GM21528 (cell line): ENCODE measurements around the gene PRKAR1B.
"Not testable (repeated sequence)": the region's sequence is repeated elsewhere in the genome, so short reads cannot be mapped to it uniquely, and the experiment has no call there.

ENCODE experiments used
- ATAC-seq: cut with Tn5 transposase; IDR thresholded peaks from one replicate; pipeline ENCODE4 v1.9.1; 2021; ENCODE audit warnings: mild to moderate bottlenecking, moderate library complexity; ENCODE audit not compliant: unreplicated experiment, low FRiP score

PRKAR1B gene

DNA sequence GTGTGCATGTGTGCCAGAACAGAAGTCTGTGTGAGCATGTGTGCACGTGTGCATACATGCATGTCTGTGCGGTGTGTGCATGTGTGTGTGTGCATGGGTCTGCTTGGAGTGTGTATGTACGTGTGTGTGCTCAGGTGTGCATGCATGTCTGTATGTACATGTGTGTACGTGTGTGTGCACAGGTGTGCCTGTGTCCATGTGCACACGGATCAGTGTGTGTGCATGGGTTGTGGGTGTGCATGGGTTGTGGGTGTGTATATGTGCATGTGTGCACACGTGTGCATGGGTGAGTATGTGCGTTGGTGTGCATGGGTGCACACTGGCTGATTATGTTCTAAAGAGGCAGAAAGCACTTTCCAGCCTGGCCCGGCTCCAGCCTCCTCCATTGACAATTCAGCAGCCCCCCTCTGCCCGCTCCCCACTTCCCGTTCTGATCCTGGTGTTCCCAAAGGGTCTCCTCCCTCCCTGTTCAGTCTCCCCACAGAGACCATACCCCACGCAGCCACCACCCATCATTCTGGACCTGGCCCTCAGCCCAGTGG lies 163.4 kb downstream of the PRKAR1B start:
- ATAC-seq: no peak

DNA sequence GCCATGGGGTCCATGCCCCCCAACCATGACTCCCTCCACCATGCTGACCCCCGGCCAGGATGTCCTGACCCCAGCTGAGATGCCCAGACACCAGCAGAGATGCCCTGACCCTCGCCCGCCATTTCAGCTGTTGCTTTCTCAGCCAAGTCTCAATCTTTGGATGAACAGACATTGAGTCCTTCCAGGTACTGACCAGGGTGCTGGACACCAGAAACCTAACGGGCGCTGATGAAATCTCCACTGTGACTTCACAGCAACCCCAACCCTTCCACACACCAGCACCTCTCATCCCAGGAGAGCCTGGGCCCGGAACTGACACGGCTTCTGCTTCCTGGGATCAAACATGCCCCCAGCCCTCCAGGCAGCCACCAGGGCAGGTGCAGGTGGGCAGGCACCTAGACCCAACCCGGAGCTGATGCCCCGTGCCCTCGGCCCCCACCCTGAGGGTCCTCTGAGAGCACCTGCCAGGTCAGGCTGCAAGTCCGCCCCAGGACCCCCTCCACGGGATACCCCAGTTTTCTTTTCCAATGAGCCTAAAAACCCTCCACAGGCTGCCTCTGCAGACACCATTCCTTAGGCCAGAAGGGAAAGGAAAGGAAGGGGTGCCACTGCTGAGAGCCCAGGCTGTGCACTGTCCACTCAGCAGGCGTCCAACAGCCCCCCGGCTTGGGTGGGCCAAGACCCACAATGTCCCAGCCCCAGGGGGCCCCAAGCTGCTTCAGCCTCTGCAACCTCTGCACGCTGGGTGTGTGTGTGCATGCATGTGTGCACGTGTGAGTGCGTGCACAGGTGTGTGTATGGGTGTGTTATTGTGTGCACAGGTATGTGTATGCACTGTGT lies 164.1 kb downstream of the PRKAR1B start:
- ATAC-seq: no peak

DNA sequence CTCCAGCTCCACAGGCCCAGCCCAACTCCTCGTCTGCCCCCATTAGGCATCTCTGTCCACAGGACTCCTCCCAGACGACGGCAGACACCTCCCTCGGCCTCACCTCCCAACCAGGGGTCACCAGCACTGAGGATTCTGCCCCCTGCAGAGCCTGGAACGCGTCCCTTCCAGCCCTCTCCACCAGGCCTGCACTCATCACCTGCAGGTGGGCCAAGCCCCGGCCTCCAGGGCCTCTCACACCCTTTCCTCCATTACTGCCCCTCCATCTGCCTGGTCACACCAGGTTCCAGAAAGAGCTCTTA lies 164.8 kb downstream of the PRKAR1B start:
- ATAC-seq: no peak

DNA sequence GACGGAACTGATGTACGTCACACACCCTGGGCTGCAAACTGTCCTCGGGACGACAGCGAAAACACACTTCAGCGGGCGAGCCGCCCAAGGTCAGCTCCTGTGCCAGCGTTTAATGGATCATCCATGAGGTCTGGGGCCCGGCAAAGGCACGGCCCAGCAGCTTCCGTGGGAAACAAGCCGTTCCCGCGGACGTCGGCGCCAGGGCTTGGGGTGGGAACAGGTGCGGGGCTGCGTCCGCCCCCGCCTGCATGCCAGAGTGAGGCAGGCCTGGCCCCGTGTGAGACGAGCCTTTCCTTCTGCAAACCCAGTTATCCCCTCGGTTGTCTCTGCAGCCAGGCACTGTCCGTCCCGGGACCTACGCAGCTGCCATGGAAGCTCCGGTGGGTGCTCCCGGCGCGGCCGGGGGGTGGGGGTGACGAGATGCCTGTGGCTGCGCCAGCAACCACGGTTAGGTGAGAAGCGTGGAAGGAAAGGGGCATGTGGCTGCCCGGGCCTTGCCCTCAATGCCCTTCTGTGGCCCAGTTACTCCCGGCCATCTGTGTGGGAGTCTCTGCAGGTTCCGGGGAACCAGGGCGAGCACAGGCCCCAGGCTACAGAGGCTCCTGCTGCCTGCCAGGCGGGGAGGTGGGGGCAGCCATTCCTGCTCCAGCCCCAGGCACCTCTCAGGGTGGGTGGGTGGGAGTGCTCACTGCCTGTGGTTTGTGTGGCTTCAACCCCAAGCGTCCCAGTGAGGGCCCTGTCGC lies 165.3 kb downstream of the PRKAR1B start:
- no peak for ATAC-seq

DNA sequence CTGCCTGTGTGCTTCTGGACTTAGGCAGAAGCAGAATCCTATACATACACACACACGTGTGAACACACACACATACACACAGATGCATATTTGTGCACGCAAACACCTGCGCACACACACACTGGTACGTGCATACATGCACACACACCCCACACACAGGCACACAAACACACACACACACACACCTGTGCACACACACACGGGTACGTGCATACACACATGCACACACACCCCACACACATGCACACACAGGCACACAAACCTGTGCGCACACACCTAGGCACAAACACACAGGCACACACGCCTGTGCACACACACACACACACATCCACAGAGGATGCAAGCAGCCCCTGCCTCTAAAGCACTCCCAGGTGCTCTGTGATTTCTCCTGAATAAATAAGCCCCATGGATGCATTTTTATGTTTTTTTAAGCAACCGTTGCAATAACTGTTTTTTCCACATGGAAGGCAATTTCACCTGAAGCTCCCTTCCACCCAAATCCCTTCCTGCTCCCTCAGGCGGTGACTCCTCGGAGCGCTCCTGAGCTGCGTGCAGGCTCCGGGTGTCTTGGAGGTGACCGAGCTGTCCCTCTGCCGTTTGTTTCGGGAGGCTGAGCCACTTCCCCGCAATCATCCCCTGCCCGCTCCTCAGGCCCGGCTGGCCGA lies 166.0 kb downstream of the PRKAR1B start:
- no peak for ATAC-seq

DNA sequence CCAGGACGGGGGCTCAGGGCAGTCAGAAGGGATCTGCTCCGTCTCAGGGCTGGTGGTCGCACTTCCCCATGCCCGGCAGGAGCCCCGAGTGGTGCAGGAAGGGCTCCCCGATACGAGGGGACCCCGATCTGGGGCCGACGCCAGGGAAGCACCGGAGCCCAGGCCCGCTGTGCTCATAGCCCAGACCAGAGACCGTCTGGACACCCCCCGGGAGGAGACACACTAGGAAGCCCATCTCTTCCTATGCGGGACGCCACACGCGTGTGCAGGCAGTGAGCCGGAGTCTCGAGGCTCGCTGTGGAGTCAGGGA lies 167.7 kb downstream of the PRKAR1B start:
- ATAC-seq: no peak

DNA sequence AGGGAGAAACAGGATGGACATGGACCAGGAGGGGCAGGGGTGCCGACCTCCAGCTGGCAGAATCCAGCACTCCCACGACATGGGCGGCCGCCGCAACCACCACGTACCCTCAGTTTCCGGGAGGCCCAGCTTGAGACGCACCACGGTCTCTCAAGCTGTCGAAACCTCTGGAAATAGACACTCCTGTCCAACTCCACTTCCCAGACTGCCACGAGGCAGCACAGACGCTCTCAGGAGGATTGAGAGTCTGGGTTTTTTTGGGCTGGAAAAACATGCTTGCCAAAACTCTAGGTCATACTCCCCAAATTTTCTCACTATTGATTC lies 169.6 kb downstream of the PRKAR1B start:
- no peak for ATAC-seq

DNA sequence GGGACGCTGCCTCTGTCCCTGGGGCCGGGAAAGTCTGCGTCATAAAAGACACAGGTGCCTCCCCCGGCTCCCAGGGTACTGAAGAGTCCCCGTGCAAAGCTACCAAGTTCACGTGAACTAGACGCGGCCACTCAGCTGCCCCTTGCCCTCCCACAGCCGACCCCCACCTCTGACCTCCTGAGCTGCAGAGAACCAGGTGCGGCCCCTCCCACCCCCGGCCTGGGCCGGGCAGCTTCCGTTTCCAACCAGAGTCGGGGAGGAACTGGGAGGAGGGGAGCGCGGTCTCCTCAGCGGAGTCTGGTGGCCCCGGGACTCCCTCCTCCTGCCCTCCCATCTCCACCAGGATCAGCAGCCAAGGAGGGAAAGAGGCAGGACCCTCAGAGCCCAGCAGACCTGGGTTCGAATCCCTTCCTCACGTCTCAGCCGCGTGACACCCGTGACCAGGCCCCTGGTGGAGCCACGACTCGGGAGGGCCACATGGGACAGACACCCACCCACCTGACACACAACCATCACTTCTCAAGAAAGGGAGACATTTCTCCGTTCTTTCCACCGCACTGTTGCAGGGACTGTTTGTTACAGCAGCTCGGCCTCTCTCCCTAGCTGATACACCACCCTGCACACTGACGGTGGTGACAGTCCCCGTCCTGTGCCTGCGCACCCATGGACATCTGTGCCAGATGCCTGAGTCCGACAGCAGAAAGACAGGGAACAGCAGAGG lies 170.1 kb downstream of the PRKAR1B start:
- ATAC-seq: no peak

DNA sequence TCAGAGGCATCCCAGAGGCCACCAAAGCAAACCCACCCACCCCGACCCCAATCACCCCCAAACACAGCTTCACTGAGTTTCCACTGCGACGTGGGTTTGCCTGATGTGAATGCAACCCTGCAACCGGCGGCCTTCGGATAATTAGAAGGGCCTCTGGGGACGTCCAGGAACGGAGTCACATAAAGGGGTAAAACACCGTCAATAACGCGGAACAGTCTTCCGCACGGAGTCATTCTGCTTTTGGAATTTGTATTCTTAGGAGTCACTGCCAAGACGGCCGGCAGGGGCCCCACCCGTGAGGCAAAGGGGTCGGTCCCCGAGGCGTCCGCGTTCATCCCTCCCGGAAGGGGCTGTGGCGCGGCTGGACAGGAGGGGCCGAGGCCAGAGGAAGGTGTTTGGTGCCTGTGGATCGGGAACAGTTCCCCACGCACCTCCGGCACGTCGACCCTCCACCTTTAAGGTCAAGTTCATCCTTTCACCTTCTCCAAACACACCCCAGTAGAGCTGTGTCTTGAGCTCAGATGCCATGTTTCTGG lies 170.7 kb downstream of the PRKAR1B start:
- no peak for ATAC-seq

DNA sequence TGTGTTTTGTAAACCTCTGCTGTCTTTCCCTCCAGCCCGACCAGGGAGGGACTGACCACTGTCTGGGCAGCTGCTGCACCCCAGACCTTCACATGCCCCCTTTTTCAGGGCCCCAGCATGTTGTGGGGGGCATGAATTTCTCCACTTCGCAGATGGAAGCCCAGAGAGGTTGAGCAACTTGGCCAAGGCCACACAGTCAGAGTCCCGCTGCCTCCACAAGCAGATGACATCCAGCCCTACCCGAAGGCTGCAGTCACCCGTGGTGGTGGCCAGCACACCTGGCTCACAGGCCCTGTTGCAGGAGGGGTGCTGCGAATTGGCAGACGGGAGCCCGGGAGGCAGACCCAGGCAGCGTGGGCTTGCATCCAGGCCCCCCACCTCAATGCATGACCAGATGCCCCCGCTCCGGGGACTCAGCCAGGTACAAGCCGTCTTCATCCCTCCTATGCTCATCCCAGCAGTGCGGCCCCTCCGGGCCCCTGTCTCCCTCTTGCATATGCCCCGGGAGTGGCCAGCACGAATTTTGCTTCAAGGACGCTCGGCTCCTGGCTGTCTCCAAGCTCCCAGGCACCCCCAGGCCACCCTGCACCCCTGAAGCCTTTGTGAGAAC lies 171.4 kb downstream of the PRKAR1B start:
- no peak for ATAC-seq

DNA sequence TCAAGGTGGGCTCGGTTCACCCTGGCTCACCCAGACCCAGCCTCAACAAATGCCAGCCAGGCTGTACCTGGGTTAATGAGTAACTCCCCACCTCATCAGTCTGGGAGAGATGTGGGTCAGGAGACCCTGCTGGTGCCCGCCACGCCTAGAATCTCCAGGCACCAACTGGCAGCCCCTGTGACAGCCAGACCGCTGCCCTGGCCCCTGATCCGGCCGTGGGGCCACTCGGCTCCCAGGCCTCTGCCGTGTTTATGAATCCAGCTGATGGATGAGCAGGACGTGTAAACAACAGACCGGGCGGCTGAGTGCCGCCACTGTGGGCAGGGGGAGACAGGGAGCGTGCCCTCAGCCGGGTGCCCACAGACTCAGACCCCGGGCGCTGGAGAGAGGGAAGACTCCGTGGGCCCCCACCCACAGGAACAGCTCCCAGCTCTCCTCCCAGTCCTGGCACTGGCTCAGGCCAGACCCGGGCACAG lies 173.4 kb downstream of the PRKAR1B start:
- ATAC-seq: no peak

DNA sequence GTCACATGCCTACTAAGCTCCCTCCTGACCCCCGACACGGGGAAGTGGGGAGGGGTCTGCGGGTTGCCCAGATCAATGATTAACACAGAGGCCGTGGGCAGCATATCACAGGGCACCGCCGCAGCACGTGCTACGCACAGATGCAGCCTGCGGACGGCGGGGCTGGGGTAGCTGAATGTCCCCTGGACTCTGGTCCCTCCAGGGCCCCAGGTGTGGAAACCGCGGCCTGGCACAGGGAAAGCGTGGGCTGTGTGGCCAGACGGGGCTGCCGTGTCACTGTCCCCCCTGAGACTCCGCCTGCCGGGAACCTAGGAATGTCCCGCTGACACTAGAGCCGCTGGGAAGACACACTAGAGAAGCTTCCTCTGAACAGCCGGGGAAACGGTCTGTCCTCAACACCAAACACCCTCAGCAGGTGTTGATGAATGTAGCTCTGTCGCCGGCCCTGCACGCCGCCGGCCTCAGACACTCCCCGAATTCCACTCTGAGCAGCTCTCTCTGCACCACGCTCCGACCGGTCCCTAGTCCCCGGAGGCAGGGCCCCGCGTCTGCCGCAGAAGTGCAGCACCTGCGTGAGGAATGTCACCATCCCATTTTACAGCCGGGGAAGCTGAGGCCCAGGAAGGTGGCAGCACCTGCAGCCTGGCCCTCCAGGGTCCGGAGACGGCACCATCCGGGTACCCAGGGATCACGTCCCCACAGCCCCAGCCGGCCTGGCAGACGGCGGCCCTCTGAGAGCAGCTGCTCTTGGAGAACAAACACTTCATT lies 174.0 kb downstream of the PRKAR1B start:
- ATAC-seq: no peak

DNA sequence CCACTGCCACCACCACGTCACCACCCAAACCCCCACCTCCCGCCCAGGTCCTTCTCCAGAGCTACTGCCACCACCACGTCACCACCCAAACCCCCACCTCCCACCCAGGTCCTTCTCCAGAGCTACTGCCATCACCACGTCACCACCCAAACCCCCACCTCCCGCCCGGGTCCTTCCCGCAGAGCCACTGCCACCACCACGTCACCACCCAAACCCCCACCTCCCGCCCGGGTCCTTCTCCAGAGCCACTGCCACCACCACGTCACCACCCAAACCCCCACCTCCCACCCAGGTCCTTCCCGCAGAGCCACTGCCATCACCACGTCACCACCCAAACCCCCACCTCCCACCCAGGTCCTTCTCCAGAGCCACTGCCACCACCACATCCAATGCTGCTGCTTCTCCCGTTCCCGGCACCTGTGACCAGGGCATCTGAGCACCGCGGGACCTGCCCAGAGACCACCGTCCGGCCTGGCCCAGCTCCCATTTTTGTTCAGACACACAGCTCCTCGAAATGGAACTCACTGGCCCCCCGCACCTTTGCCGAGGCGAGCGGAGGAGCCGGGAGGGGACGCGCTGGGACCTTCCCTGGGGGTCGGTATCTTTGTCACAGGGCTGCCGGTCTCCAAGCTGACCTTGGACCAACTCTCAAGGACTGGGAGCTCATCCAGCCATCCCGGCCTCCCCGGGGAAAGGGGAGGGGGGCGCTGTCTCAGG lies 174.8 kb downstream of the PRKAR1B start:
- not testable (repeated sequence) for ATAC-seq

DNA sequence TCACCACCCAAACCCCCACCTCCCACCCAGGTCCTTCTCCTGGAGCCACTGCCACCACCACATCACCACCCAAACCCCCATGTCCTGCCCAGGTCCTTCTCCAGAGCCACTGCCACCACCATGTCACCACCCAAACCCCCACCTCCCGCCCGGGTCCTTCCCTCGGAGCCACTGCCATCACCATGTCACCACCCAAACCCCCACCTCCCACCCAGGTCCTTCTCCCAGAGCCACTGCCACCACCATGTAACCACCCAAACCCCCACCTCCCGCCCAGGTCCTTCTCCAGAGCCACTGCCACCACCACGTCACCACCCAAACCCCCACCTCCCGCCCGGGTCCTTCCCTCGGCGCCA lies 175.5 kb downstream of the PRKAR1B start:
- not testable (repeated sequence) for ATAC-seq

DNA sequence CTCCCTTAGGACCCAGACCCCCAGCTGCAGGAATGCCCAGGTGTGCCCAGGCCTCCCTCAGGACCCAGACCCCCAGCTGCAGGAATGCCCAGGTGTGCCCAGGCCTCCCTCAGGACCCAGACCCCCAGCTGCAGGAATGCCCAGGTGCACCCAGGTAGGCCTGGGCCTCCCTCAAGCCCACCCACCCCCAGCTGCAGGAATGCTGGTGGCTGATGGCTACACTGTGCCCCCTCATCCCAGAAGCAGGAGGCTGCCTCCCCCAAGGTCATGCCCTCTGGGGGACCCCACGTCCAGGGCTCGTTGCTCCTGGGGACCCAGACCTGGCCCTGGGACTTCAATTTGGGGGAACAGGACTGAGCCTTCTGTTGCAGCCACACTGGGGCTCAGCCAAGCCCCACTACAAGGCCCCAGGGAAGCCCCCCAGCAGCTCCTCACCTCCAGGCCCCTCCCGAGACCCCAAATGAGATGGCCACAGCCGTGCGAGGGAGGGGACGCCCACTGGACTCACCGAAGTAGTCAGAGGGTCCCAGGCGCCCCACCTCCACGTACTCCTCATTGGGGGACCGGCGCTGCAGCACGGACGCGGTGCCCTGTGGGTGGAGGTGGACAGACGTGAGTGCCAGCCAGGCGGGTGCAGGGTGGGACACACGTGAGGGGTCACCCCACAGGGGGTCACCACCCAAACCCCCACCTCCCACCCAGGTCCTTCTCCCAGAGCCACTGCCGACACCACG lies 176.0 kb downstream of the PRKAR1B start:
- no peak for ATAC-seq

DNA sequence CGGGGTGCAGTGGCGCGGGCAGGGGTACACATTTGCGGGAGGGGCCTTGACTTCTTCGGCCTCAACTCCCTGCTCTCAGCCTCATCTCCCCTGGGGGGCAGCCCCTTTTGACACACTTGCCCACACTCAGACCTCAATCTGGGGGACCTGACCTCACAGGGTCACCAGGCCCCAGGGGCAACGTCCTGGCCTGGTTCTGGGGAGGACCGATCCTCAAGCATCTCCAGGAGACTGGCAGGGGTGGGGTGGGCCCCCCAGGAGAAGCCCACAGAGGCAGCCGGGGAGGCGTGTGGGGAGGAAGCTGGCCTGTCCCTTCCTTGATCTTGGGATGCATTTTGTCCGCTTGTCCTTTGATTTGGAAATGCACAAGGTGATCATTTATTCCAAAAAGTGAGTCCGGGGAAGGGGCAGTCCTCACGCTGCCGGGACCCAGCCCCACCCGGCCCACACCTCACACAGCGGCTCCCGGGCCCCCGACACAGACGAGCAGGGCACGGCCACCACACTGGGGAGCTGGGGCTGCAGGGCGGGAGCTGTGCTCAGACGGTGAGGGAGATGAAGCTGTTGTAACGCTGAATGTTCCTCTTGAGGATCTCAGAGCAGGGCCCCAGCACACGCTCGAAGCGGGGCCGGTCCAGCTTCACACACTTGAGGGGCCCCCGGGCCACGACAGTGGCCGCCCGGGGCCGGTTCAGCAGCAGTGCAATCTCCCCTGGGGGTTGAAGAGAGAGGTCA lies 177.0 kb downstream of the PRKAR1B start:
- no peak for ATAC-seq

DNA sequence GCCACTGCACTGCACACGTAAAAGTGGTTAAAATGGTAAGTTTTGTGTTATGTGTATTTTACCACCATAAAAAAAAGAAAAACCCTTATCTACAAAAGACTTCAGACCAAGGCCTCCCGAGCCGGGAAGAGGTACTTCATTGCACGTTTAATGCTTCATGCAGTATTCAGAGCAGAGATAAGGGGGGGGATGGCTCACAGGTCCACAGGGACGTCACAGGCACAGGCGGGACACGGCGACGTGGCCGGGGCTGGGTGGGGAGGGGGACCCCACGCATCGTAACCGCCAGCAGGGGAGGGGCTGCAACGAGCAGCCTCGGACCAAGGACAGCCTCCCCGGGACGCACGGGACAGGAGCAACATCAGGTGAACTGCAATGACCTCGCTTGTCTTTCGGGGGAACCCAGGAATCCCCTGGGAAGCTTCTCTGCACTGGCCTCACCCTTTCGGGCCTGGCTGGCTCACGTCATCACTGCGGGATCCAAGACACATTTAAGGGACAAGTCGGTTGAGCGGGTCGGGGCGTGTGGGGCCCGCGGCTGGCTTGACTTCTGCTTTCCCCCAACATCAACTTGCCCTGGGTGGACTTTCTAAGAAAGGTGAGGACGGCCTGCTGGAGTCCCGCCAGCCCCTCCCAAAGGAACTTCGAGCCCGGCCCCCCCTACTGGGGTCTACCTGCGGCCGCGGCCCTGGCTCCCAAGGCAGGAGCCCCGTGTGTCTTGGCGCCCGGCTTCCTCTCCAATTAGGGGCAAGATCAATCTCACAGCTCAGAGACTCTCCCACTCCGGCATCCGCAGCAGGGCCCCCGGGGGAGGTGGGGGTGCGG lies 177.8 kb downstream of the PRKAR1B start:
- ATAC-seq: no peak
